GM12878 (cell line): ENCODE data around the gene NAA38. TPM values are rescaled to one million over a fixed set of nuclear protein-coding genes. Genes with fewer than 3 reads are reported as not detected.
A peak's percentile ranks its signal among the peaks of the same experiment; 100 is the strongest.

Experiments
- BACH1 ChIP-seq: fragments of 450-650 bp; IDR thresholded peaks from 2 replicates; pipeline ENCODE4 v1.6.1; 2017; ENCODE audit warnings: mild to moderate bottlenecking, borderline replicate concordance
- BHLHE40 ChIP-seq, 2 experiments: fragments of 450-650 bp in 1 of 2; IDR thresholded peaks; 2 replicates each; pipeline ENCODE4 v1.6.1; 2011 to 2017; ENCODE audit warnings: low read depth in 2 of 2, borderline replicate concordance in 1 of 2, improper control_type of control experiment in 1 of 2, low read length in 1 of 2, mild to moderate bottlenecking in 1 of 2
- CEBPZ ChIP-seq: fragments of 150-350 bp; IDR thresholded peaks from 2 replicates; pipeline ENCODE4 v1.6.1; 2016; ENCODE audit warnings: low read depth, low read length
- ESRRA ChIP-seq: IDR thresholded peaks from 2 replicates; pipeline ENCODE4 v1.6.1; 2012; ENCODE audit warnings: mild to moderate bottlenecking, low read length, improper control_type of control experiment
- FOS ChIP-seq: IDR thresholded peaks from 3 replicates; pipeline ENCODE4 v1.6.1; 2011; ENCODE audit warnings: borderline replicate concordance; ENCODE audit not compliant: insufficient read length; ENCODE audit errors: extremely low read depth
- GABPA ChIP-seq: IDR thresholded peaks from 2 replicates; pipeline ENCODE4 v1.6.1; 2014; ENCODE audit warnings: antibody characterized with exemption, low read depth, mild to moderate bottlenecking, inconsistent platforms
- HCFC1 ChIP-seq: fragments of 150-350 bp; IDR thresholded peaks from 2 replicates; pipeline ENCODE4 v1.6.1; 2014; ENCODE audit warnings: low read length
- JUND ChIP-seq: IDR thresholded peaks from 2 replicates; pipeline ENCODE4 v1.6.1; 2012; ENCODE audit warnings: low read depth, mild to moderate bottlenecking, low read length, improper control_type of control experiment, moderate library complexity
- KLF5 ChIP-seq: fragments of 450-650 bp; IDR thresholded peaks from 2 replicates; pipeline ENCODE4 v1.6.1; 2014; ENCODE audit warnings: mild to moderate bottlenecking; ENCODE audit not compliant: partially characterized antibody
- MAX ChIP-seq: IDR thresholded peaks from 2 replicates; pipeline ENCODE4 v1.6.1; 2012; ENCODE audit warnings: low read depth, low read length, improper control_type of control experiment
- MEF2B ChIP-seq: fragments of 450-650 bp; IDR thresholded peaks from 2 replicates; pipeline ENCODE4 v1.6.1; 2018; ENCODE audit warnings: mild to moderate bottlenecking, moderate library complexity; ENCODE audit not compliant: partially characterized antibody, poor library complexity, severe bottlenecking
- MXI1 ChIP-seq: fragments of 150-350 bp; IDR thresholded peaks from 2 replicates; pipeline ENCODE4 v1.6.1; 2011; ENCODE audit warnings: low read depth, mild to moderate bottlenecking, inconsistent platforms, low read length, improper control_type of control experiment
- MYC ChIP-seq: IDR thresholded peaks from 2 replicates; pipeline ENCODE4 v1.6.1; 2011; ENCODE audit warnings: mild to moderate bottlenecking, low read length, moderate library complexity, inconsistent platforms; ENCODE audit not compliant: insufficient read depth, insufficient replicate concordance, insufficient read length, severe bottlenecking
- POLR2AphosphoS2 ChIP-seq: IDR thresholded peaks from 2 replicates; pipeline ENCODE4 v1.6.1; 2011; ENCODE audit warnings: low read depth, mild to moderate bottlenecking, low read length, improper control_type of control experiment, moderate library complexity
- SKIL ChIP-seq: fragments of 450-650 bp; IDR thresholded peaks from 2 replicates; pipeline ENCODE4 v1.6.1; 2017; ENCODE audit warnings: mild to moderate bottlenecking, low read depth, inconsistent platforms; ENCODE audit not compliant: poor library complexity, severe bottlenecking
- SMARCA5 ChIP-seq: fragments of 450-650 bp; IDR thresholded peaks from 2 replicates; pipeline ENCODE4 v1.6.1; 2017; ENCODE audit warnings: mild to moderate bottlenecking
- SUPT20H ChIP-seq: IDR thresholded peaks from 2 replicates; pipeline ENCODE4 v1.6.1; 2011; ENCODE audit warnings: low read depth, mild to moderate bottlenecking, low read length, moderate library complexity, borderline replicate concordance; ENCODE audit not compliant: control insufficient read depth
- SUZ12 ChIP-seq: fragments of 200-600 bp; sonication (generic); IDR thresholded peaks from one replicate; pipeline ENCODE4 v1.6.1; 2018; ENCODE audit warnings: antibody characterized with exemption, mild to moderate bottlenecking; ENCODE audit not compliant: unreplicated experiment
- TAF1 ChIP-seq: IDR thresholded peaks from 2 replicates; pipeline ENCODE4 v1.6.1; 2011; ENCODE audit warnings: mild to moderate bottlenecking, low read depth, low read length, borderline replicate concordance
- USF2 ChIP-seq: IDR thresholded peaks from 2 replicates; pipeline ENCODE4 v1.6.1; 2011; ENCODE audit warnings: low read depth, low read length, improper control_type of control experiment, borderline replicate concordance
- YY1 ChIP-seq: IDR thresholded peaks from 2 replicates; pipeline ENCODE4 v1.6.1; 2011; ENCODE audit warnings: low read depth, mild to moderate bottlenecking, low read length
- ZNF217 ChIP-seq: fragments of 450-650 bp; IDR thresholded peaks from 2 replicates; pipeline ENCODE4 v1.6.1; 2017; ENCODE audit warnings: antibody characterized with exemption, mild to moderate bottlenecking
- ZZZ3 ChIP-seq: IDR thresholded peaks from 2 replicates; pipeline ENCODE4 v1.6.1; 2011; ENCODE audit warnings: low read depth; ENCODE audit not compliant: control insufficient read depth, insufficient read length
- polyA plus RNA-seq, 11 experiments: library from polyadenylated mRNA; depleted of rRNA in 4 of 11; unstranded in 6 of 11; stranded (reverse) in 5 of 11; fragments of >200 nt; fragmentation: Nextera tagmentation in 4 of 11; fragmentation: Illumina TruSeq in 1 of 11; extraction: Ambion mirVana in 4 of 11; extraction: Trizol in 1 of 11; gene quantifications; 1 replicate in 1 of 11; 2 replicates in 10 of 11; pipeline versions ENCODE4 v1.2.1 to v1.2.3, GENCODE V29; 2011 to 2016; ENCODE audit warnings: inconsistent platforms in 2 of 11, missing spikeins in 2 of 11, low read depth in 1 of 11
- total RNA-seq, 4 experiments: library from RNA; depleted of rRNA in 3 of 4; stranded (reverse); fragments of >200 nt in 3 of 4; fragmentation: Illumina TruSeq in 1 of 4; extraction: Trizol in 1 of 4; gene quantifications; 2 replicates each; pipeline versions ENCODE4 v1.2.1 to v1.2.3, GENCODE V29; 2013 to 2021

Gene NAA38
- total and polyA plus RNA-seq, 10 of the 15 experiments (the other 5 are each of a cell fraction or from before 2014, with no cell fraction given) = 31.5 to 337 (median 215) TPM

- TF ChIP-seq SUPT20H (no peak), SUZ12 (no peak), KLF5 (peak; percentile 75), GABPA (no peak), HCFC1 (peak; percentile 58), MXI1 (peak; percentile 71), ZZZ3 (no peak), MAX (no peak; the same call in 1 of the 2 replicates), SKIL (peak; percentile 38), POLR2AphosphoS2 (no peak), TAF1 (0 out of 2 replicates have a peak, but pooled peaks have one; percentile 38), YY1 (peak; percentile 84; the same call in 1 of the 2 replicates), SMARCA5 (no peak), BACH1 (no peak), MYC (no peak), CEBPZ (no peak), ZNF217 (no peak), MEF2B (no peak), USF2 (peak; percentile 58), JUND (0 out of 2 replicates have a peak, but pooled peaks have one; percentile 8), FOS (no peak), ESRRA (peak; percentile 18; the same call in 1 of the 2 replicates), BHLHE40 (IDR thresholded peaks at IDR 0.05; ENCODE audit: borderline replicate concordance in 1 of 2, low read depth in 2 of 2, low read length in 1 of 2) (peak; percentile 99)
Observed at GRCh38 chr17:7836596-7837407, 20.6 kb downstream of the NAA38 start (continued).
